Rectal smooth muscle tissue (tissue), 1 donor: Measurements from ENCODE around the gene GPR132.

Experiments used
- H3K27ac ChIP-seq: one replicate; pipeline ENCODE4 v1.7.0; 2013; ENCODE audit warnings: low read depth, low read length, inconsistent platforms
- H3K27me3 ChIP-seq: one replicate; pipeline ENCODE4 v1.7.0; 2013; ENCODE audit warnings: low read length; ENCODE audit not compliant: control insufficient read depth, insufficient read depth
- H3K36me3 ChIP-seq: one replicate; pipeline ENCODE4 v1.7.0; 2013; ENCODE audit warnings: low read length; ENCODE audit not compliant: control insufficient read depth, insufficient read depth
- H3K4me1 ChIP-seq: one replicate; pipeline ENCODE4 v1.7.0; 2013; ENCODE audit warnings: low read length; ENCODE audit not compliant: control insufficient read depth, insufficient read depth
- H3K4me3 ChIP-seq: one replicate; pipeline ENCODE4 v1.7.0; 2013; ENCODE audit warnings: low read length
- H3K9ac ChIP-seq: one replicate; pipeline ENCODE4 v1.7.0; 2013; ENCODE audit warnings: low read length

GPR132 gene

GRCh38 chr14:105096206-105096875 lies 31.1 kb upstream of the GPR132 start:
- Histone ChIP-seq H3K4me1 (peaks cover 18% of the 10 kb centered on the region), H3K9ac (no peak overlapping the region), H3K27ac (no peak overlapping the region), H3K27me3 (no peaks in the 10 kb centered on the region), H3K36me3 (no peaks in the 10 kb centered on the region), H3K4me3 (no peak overlapping the region)

GRCh38 chr14:105095236-105095805 lies 30.1 kb upstream of the GPR132 start:
- H3K9ac ChIP-seq = no peak overlapping the region
- peaks cover 21% of the 10 kb centered on the region for H3K4me1 ChIP-seq
- H3K27ac ChIP-seq = no peak overlapping the region

GRCh38 chr14:105094193-105094907 lies 29.1 kb upstream of the GPR132 start:
- Histone ChIP-seq H3K27ac (no peak overlapping the region), H3K4me1 (peaks cover 21% of the 10 kb centered on the region), H3K27me3 (no peaks in the 10 kb centered on the region), H3K36me3 (no peaks in the 10 kb centered on the region), H3K4me3 (peak overlapping the region; percentile 75), H3K9ac (no peak overlapping the region)

More at GRCh38 chr14:105095236-105095805, 30.1 kb upstream of the GPR132 start:
- H3K4me3 ChIP-seq = no peak overlapping the region
- H3K27me3 ChIP-seq = no peaks in the 10 kb centered on the region
- no peaks in the 10 kb centered on the region for H3K36me3 ChIP-seq

- Histone ChIP-seq H3K27me3 (no peaks in the 10 kb centered on the region), H3K36me3 (no peaks in the 10 kb centered on the region), H3K4me1 (peaks cover 21% of the 10 kb centered on the region), H3K9ac (peak overlapping the region; percentile 72), H3K4me3 (peak overlapping the region; percentile 75), H3K27ac (peak overlapping the region; percentile 85)
Observed at GRCh38 chr14:105093431-105094192, 28.4 kb upstream of the GPR132 start.

GRCh38 chr14:105093038-105093430 lies 27.8 kb upstream of the GPR132 start:
- H3K36me3 ChIP-seq = no peaks in the 10 kb centered on the region
- peak overlapping the region; percentile 64 for H3K4me3 ChIP-seq
- no peaks in the 10 kb centered on the region for H3K27me3 ChIP-seq
- H3K9ac ChIP-seq = peak overlapping the region; percentile 24
- peaks cover 24% of the 10 kb centered on the region for H3K4me1 ChIP-seq
- peak overlapping the region; percentile 85 for H3K27ac ChIP-seq

- no peaks in the 10 kb centered on the region for H3K36me3 ChIP-seq
- no peaks in the 10 kb centered on the region for H3K27me3 ChIP-seq
- peak overlapping the region; percentile 41 for H3K9ac ChIP-seq
- peaks cover 24% of the 10 kb centered on the region for H3K4me1 ChIP-seq
- peak overlapping the region; percentile 64 for H3K4me3 ChIP-seq
- H3K27ac ChIP-seq = peak overlapping the region; percentile 85
Observed at GRCh38 chr14:105092171-105093037, 27.2 kb upstream of the GPR132 start.

- no peaks in the 10 kb centered on the region for H3K27me3 ChIP-seq
- H3K36me3 ChIP-seq = no peaks in the 10 kb centered on the region
- peak overlapping the region; percentile 85 for H3K27ac ChIP-seq
- peaks cover 24% of the 10 kb centered on the region for H3K4me1 ChIP-seq
- H3K9ac ChIP-seq = no peak overlapping the region
- H3K4me3 ChIP-seq = peak overlapping the region; percentile 64
Observed at GRCh38 chr14:105091517-105092170, 26.4 kb upstream of the GPR132 start.

- Histone ChIP-seq H3K27me3 (no peaks in the 10 kb centered on the region), H3K4me3 (no peak overlapping the region), H3K4me1 (peaks cover 26% of the 10 kb centered on the region), H3K36me3 (no peaks in the 10 kb centered on the region), H3K9ac (no peak overlapping the region), H3K27ac (peak overlapping the region; percentile 85)
Observed at GRCh38 chr14:105091054-105091516, 25.9 kb upstream of the GPR132 start.

GRCh38 chr14:105090493-105091053 lies 25.3 kb upstream of the GPR132 start:
- no peaks in the 10 kb centered on the region for H3K27me3 ChIP-seq
- peaks cover 26% of the 10 kb centered on the region for H3K4me1 ChIP-seq
- H3K36me3 ChIP-seq = no peaks in the 10 kb centered on the region
- H3K4me3 ChIP-seq = no peak overlapping the region
- no peak overlapping the region for H3K9ac ChIP-seq
- H3K27ac ChIP-seq = peak overlapping the region; percentile 85

- Histone ChIP-seq H3K9ac (no peak overlapping the region), H3K27me3 (no peaks in the 10 kb centered on the region), H3K4me1 (peaks cover 26% of the 10 kb centered on the region), H3K36me3 (no peaks in the 10 kb centered on the region), H3K27ac (peak overlapping the region; percentile 28), H3K4me3 (no peak overlapping the region)
Observed at GRCh38 chr14:105089746-105090492, 24.7 kb upstream of the GPR132 start.
